SK-N-SH treated with all-trans-retinoic acid at 6 μM for 48 hours (cell line): ENCODE measurements around the gene ARHGEF4.
A peak's percentile ranks its signal among the peaks of the same experiment; 100 is the strongest.

Experiments
- ATAC-seq: fragments of 200-7000 bp; cut with Tn5 transposase; 3 replicates; pipeline ENCODE4 v1.9.1; 2020; ENCODE audit warnings: mild to moderate bottlenecking, moderate library complexity
- ARNTL ChIP-seq: fragments of 450-650 bp; formaldehyde crosslinking; IDR thresholded peaks from 2 replicates; pipeline ENCODE4 v1.5.0; 2020; ENCODE audit warnings: low read depth, mild to moderate bottlenecking, moderate library complexity, borderline replicate concordance
- BACH2 ChIP-seq: fragments of 250-450 bp; sonication (Bioruptor Pico); IDR thresholded peaks from 2 replicates; pipeline ENCODE4 v1.9.0; 2021; ENCODE audit warnings: mild to moderate bottlenecking, borderline replicate concordance
- CSDC2 ChIP-seq: fragments of 250-450 bp; sonication (Bioruptor Pico); IDR thresholded peaks from 2 replicates; pipeline ENCODE4 v1.5.0; 2020; ENCODE audit warnings: mild to moderate bottlenecking, moderate library complexity
- ESRRG ChIP-seq: fragments of 250-450 bp; sonication (Bioruptor Pico); IDR thresholded peaks from 2 replicates; pipeline ENCODE4 v1.6.1; 2021; ENCODE audit warnings: mild to moderate bottlenecking
- GLIS3 ChIP-seq: fragments of 250-450 bp; sonication (Bioruptor Pico); IDR thresholded peaks from 2 replicates; pipeline ENCODE4 v1.5.0; 2020; ENCODE audit warnings: mild to moderate bottlenecking, moderate library complexity
- OSR1 ChIP-seq: fragments of 250-450 bp; sonication (Bioruptor Pico); IDR thresholded peaks from 2 replicates; pipeline ENCODE4 v1.8.0; 2022; ENCODE audit warnings: moderate library complexity, mild to moderate bottlenecking, inconsistent platforms
- RARB ChIP-seq: fragments of 250-450 bp; sonication (Bioruptor Pico); IDR thresholded peaks from 2 replicates; pipeline ENCODE4 v1.8.0; 2021; ENCODE audit warnings: mild to moderate bottlenecking, moderate library complexity
- SNAI2 ChIP-seq: fragments of 250-450 bp; sonication (Bioruptor Pico); IDR thresholded peaks from 2 replicates; pipeline ENCODE4 v1.5.0; 2020; ENCODE audit warnings: mild to moderate bottlenecking, moderate library complexity
- TCF4 ChIP-seq: fragments of 250-450 bp; sonication (Bioruptor Pico); IDR thresholded peaks from 2 replicates; pipeline ENCODE4 v1.8.0; 2021; ENCODE audit warnings: mild to moderate bottlenecking, moderate library complexity, borderline replicate concordance
- TOX ChIP-seq: fragments of 250-450 bp; sonication (Bioruptor Pico); IDR thresholded peaks from 2 replicates; pipeline ENCODE4 v1.8.0; 2021; ENCODE audit warnings: mild to moderate bottlenecking, moderate library complexity, borderline replicate concordance
- ZC3H10 ChIP-seq: fragments of 250-450 bp; sonication (Bioruptor Pico); IDR thresholded peaks from 2 replicates; pipeline ENCODE4 v1.5.1; 2021; ENCODE audit warnings: mild to moderate bottlenecking, moderate library complexity
- ZFP3 ChIP-seq: fragments of 250-450 bp; sonication (Bioruptor Pico); IDR thresholded peaks from 2 replicates; pipeline ENCODE4 v1.5.0; 2020; ENCODE audit warnings: mild to moderate bottlenecking, moderate library complexity
- ZNF565 ChIP-seq: fragments of 450-650 bp; formaldehyde crosslinking; conservative IDR thresholded peaks from 2 replicates; pipeline ENCODE4 v1.5.0; 2020; ENCODE audit warnings: low read depth, mild to moderate bottlenecking, moderate library complexity
- ZNF70 ChIP-seq: fragments of 450-650 bp; formaldehyde crosslinking; IDR thresholded peaks from 2 replicates; pipeline ENCODE4 v1.5.0; 2020; ENCODE audit warnings: mild to moderate bottlenecking, moderate library complexity
- ZNF8 ChIP-seq: fragments of 450-650 bp; formaldehyde crosslinking; IDR thresholded peaks from 2 replicates; pipeline ENCODE4 v1.5.0; 2020; ENCODE audit warnings: mild to moderate bottlenecking, moderate library complexity
- TF ChIP-seq, protein P1 (sequence below): fragments of 250-450 bp; sonication (Bioruptor Pico); IDR thresholded peaks from 2 replicates; pipeline ENCODE4 v1.5.1; 2020; ENCODE audit warnings: low read depth, mild to moderate bottlenecking, moderate library complexity
- TF ChIP-seq, protein P2 (sequence below): fragments of 250-450 bp; sonication (Bioruptor Pico); IDR thresholded peaks from 2 replicates; pipeline ENCODE4 v1.8.0; 2021; ENCODE audit warnings: low read depth, mild to moderate bottlenecking, moderate library complexity, borderline replicate concordance
- TF ChIP-seq, protein P3 (sequence below): fragments of 250-450 bp; sonication (Bioruptor Pico); IDR thresholded peaks from 2 replicates; pipeline ENCODE4 v1.5.1; 2021; ENCODE audit warnings: mild to moderate bottlenecking, moderate library complexity
- TF ChIP-seq, protein P4 (sequence below): fragments of 250-450 bp; sonication (Bioruptor Pico); IDR thresholded peaks from 2 replicates; pipeline ENCODE4 v1.5.0; 2020; ENCODE audit warnings: mild to moderate bottlenecking, moderate library complexity

Gene ARHGEF4

DNA sequence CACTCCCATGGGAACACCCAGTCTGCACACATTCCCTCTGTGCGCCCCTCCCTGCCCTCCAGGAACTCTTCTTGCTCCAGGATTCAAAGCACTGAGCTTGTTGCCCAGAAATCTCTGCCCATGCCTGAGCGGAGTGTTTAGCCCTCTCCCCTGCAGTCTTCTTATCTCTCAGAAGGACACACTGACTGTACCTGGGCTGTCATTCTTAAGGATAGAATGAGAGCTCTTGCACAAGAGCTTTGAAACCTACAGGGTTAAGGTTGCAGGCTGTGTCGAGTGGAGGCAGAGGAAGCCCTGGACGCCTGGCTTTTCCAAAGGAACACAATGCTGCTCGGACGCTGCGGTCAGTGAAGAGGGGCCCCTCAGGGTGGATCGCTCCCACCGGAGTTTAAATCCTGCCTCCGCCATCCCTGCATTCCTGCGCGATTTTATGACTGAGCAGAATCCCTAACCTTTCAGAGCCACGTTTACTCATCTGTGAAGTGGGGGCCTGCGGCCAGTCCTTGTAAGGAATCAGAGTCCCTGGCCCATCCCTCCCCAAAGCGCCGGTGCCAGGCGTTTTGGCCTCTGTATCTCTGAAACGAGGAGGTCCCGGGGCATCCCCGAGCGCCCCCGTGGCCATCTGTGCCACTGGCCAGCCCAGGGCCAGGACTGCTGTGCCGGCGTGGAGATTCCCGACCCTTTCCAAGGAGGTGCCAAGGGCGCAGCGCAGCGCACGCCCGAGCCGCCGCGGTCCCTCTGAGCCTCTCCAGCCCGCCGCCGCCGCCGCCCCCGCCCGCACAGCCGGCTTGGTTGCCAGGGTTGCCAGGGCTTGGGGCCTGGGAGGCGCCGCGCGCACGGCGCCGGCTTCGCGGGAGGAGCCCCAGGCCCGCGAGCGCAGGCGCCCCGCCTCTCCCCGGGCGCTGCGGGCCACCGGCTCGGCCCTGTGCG lies 197.7 kb downstream of the ARHGEF4 start:
- ATAC-seq = peak; percentile 26
- TF ChIP-seq BACH2 (CRISPR knock-in tag) (no peak), ZC3H10 (CRISPR knock-in tag) (no peak), OSR1 (no peak), ZNF70 (CRISPR knock-in tag) (no peak), ARNTL (CRISPR knock-in tag) (no peak), CSDC2 (CRISPR knock-in tag) (no peak), TOX (no peak), ZNF8 (CRISPR knock-in tag) (no peak), SNAI2 (CRISPR knock-in tag) (no peak), ZNF565 (CRISPR knock-in tag) (no peak)
- TF ChIP-seq, protein P1, sequence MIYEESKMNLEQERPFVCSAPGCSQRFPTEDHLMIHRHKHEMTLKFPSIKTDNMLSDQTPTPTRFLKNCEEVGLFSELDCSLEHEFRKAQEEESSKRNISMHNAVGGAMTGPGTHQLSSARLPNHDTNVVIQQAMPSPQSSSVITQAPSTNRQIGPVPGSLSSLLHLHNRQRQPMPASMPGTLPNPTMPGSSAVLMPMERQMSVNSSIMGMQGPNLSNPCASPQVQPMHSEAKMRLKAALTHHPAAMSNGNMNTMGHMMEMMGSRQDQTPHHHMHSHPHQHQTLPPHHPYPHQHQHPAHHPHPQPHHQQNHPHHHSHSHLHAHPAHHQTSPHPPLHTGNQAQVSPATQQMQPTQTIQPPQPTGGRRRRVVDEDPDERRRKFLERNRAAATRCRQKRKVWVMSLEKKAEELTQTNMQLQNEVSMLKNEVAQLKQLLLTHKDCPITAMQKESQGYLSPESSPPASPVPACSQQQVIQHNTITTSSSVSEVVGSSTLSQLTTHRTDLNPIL (CRISPR knock-in tag) = no peak
- TF ChIP-seq, protein P2, sequence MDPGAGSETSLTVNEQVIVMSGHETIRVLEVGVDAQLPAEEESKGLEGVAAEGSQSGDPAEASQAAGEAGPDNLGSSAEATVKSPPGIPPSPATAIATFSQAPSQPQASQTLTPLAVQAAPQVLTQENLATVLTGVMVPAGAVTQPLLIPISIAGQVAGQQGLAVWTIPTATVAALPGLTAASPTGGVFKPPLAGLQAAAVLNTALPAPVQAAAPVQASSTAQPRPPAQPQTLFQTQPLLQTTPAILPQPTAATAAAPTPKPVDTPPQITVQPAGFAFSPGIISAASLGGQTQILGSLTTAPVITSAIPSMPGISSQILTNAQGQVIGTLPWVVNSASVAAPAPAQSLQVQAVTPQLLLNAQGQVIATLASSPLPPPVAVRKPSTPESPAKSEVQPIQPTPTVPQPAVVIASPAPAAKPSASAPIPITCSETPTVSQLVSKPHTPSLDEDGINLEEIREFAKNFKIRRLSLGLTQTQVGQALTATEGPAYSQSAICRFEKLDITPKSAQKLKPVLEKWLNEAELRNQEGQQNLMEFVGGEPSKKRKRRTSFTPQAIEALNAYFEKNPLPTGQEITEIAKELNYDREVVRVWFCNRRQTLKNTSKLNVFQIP (CRISPR knock-in tag) = no peak

DNA sequence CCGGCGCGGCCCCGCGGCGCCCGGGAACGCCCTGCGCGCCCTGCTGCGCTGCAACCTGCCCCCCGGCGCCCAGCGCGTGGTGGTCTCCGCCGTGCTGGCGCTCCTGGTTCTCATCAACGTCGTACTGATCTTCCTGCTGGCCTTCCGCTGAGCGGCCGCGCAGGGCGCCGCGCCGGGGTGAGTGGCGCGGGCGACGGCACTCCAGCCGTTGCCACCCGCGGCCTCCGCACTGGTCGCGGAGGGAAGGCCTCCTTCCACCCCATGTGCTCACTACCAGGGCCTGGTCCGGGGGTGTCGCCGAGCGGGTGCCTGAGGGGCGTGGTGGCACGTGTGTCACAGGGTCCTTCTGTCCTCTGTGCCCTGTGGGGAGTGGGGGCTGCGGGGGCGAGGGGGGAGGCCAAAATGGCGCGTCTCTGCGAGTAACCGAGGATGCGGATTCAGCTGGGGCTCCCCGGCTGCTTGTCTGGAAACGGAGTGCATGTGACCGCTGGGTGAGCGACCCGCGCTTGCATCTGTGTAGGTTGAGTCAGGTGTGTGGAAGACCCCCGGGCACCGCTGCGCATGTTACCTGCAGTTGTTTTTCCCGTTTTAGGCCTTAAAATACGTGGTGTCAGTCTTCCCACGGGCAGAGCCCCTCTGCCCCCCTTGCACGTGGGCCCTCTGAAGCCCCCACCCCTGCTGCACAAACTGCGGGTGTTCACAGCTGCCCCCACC lies 198.6 kb downstream of the ARHGEF4 start:
- ATAC-seq = no peak; the same call in 2 of the 3 replicates
- TF ChIP-seq, protein P2 (CRISPR knock-in tag) = no peak
- TF ChIP-seq, protein P3, sequence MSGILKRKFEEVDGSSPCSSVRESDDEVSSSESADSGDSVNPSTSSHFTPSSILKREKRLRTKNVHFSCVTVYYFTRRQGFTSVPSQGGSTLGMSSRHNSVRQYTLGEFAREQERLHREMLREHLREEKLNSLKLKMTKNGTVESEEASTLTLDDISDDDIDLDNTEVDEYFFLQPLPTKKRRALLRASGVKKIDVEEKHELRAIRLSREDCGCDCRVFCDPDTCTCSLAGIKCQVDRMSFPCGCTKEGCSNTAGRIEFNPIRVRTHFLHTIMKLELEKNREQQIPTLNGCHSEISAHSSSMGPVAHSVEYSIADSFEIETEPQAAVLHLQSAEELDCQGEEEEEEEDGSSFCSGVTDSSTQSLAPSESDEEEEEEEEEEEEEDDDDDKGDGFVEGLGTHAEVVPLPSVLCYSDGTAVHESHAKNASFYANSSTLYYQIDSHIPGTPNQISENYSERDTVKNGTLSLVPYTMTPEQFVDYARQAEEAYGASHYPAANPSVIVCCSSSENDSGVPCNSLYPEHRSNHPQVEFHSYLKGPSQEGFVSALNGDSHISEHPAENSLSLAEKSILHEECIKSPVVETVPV (CRISPR knock-in tag) = no peak
- TF ChIP-seq GLIS3 (CRISPR knock-in tag) (no peak), ZC3H10 (CRISPR knock-in tag) (no peak), ZNF8 (CRISPR knock-in tag) (no peak), ZFP3 (CRISPR knock-in tag) (no peak), ZNF70 (CRISPR knock-in tag) (no peak), TCF4 (CRISPR knock-in tag) (no peak), BACH2 (CRISPR knock-in tag) (no peak), RARB (CRISPR knock-in tag) (no peak), ESRRG (CRISPR knock-in tag) (no peak), OSR1 (no peak)
- TF ChIP-seq, protein P4, sequence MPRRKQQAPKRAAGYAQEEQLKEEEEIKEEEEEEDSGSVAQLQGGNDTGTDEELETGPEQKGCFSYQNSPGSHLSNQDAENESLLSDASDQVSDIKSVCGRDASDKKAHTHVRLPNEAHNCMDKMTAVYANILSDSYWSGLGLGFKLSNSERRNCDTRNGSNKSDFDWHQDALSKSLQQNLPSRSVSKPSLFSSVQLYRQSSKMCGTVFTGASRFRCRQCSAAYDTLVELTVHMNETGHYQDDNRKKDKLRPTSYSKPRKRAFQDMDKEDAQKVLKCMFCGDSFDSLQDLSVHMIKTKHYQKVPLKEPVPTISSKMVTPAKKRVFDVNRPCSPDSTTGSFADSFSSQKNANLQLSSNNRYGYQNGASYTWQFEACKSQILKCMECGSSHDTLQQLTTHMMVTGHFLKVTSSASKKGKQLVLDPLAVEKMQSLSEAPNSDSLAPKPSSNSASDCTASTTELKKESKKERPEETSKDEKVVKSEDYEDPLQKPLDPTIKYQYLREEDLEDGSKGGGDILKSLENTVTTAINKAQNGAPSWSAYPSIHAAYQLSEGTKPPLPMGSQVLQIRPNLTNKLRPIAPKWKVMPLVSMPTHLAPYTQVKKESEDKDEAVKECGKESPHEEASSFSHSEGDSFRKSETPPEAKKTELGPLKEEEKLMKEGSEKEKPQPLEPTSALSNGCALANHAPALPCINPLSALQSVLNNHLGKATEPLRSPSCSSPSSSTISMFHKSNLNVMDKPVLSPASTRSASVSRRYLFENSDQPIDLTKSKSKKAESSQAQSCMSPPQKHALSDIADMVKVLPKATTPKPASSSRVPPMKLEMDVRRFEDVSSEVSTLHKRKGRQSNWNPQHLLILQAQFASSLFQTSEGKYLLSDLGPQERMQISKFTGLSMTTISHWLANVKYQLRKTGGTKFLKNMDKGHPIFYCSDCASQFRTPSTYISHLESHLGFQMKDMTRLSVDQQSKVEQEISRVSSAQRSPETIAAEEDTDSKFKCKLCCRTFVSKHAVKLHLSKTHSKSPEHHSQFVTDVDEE (CRISPR knock-in tag) = no peak
